Neural cell (in vitro differentiated cells): ENCODE results near the gene USP28. TPM values are rescaled to one million over a fixed set of nuclear protein-coding genes. Genes with fewer than 3 reads are reported as not detected.

Source experiments
- H2AFZ ChIP-seq: fragments of 200-600, 300-800 bp; sonication (generic), shearing (Covaris generic); 2 replicates; pipeline ENCODE4 v1.6.0; 2014; ENCODE audit warnings: low read depth, mild to moderate bottlenecking, antibody characterized with exemption, low read length, moderate library complexity
- H3F3A ChIP-seq: fragments of 200-600 bp; shearing (Covaris generic); 2 replicates; pipeline ENCODE4 v1.6.1; 2016; ENCODE audit warnings: mild to moderate bottlenecking, moderate library complexity, mixed read lengths, antibody characterized with exemption, low read length; ENCODE audit not compliant: insufficient read depth, poor library complexity, severe bottlenecking
- H3K27ac ChIP-seq: fragments of 200-600, 300-800 bp; sonication (generic), shearing (Covaris generic); 2 replicates; pipeline ENCODE4 v1.5.1; 2014; ENCODE audit warnings: mild to moderate bottlenecking, low read length, moderate library complexity
- H3K27me3 ChIP-seq: fragments of 300-800, 200-600 bp; sonication (generic), shearing (Covaris generic); 2 replicates; pipeline ENCODE4 v1.6.0; 2014; ENCODE audit warnings: mild to moderate bottlenecking, low read depth, low read length, moderate library complexity; ENCODE audit not compliant: insufficient read depth
- H3K36me3 ChIP-seq: fragments of 300-800, 200-600 bp; sonication (generic), shearing (Covaris generic); 2 replicates; pipeline ENCODE4 v1.5.1; 2014; ENCODE audit warnings: mild to moderate bottlenecking, antibody characterized with exemption, low read length, moderate library complexity; ENCODE audit not compliant: insufficient read depth
- H3K4me2 ChIP-seq: fragments of 300-800, 200-600 bp; sonication (generic), shearing (Covaris generic); 2 replicates; pipeline ENCODE4 v1.6.0; 2014; ENCODE audit warnings: mild to moderate bottlenecking, low read length
- H3K4me3 ChIP-seq: fragments of 300-800, 200-600 bp; sonication (generic), shearing (Covaris generic); 2 replicates; pipeline ENCODE4 v1.5.1; 2014; ENCODE audit warnings: mild to moderate bottlenecking, low read length, moderate library complexity
- H3K79me2 ChIP-seq: fragments of 200-600 bp; shearing (Covaris generic); replicated peaks from 2 replicates; pipeline ENCODE4 v1.6.0; 2014; ENCODE audit warnings: mild to moderate bottlenecking, low read length, moderate library complexity; ENCODE audit not compliant: insufficient read depth
- H3K9ac ChIP-seq: fragments of 300-800, 200-600 bp; sonication (generic), shearing (Covaris generic); 2 replicates; pipeline ENCODE4 v1.6.1; 2016; ENCODE audit warnings: mild to moderate bottlenecking, low read length, mixed read lengths
- H3K9me2 ChIP-seq: fragments of 200-600 bp; shearing (Covaris generic); 2 replicates; pipeline ENCODE4 v1.6.1; 2016; ENCODE audit warnings: mild to moderate bottlenecking, low read length, mixed read lengths; ENCODE audit not compliant: insufficient read depth
- H3K9me3 ChIP-seq: fragments of 200-600, 300-800 bp; sonication (generic), shearing (Covaris generic); 2 replicates; pipeline ENCODE4 v1.6.1; 2016; ENCODE audit warnings: mild to moderate bottlenecking, mixed run types, low read length, moderate library complexity, mixed read lengths
- H4K20me1 ChIP-seq: fragments of 200-600 bp; shearing (Covaris generic); 2 replicates; pipeline ENCODE4 v1.6.1; 2016; ENCODE audit warnings: mild to moderate bottlenecking, mixed run types; ENCODE audit not compliant: insufficient read depth
- EP300 ChIP-seq: fragments of 450-650 bp; conservative IDR thresholded peaks from 2 replicates; pipeline ENCODE4 v1.6.1; 2014; ENCODE audit warnings: antibody characterized with exemption, mild to moderate bottlenecking, moderate library complexity; ENCODE audit not compliant: poor library complexity, severe bottlenecking
- EZH2 ChIP-seq: fragments of 200-600, 300-800 bp; shearing (Covaris generic), sonication (generic); IDR thresholded peaks from 2 replicates; pipeline ENCODE4 v1.6.1; 2014; ENCODE audit warnings: antibody characterized with exemption, low read length, borderline replicate concordance, mild to moderate bottlenecking; ENCODE audit not compliant: insufficient read depth, poor library complexity, severe bottlenecking
- MXI1 ChIP-seq: fragments of 450-650 bp; conservative IDR thresholded peaks from 2 replicates; pipeline ENCODE4 v1.6.1; 2014; ENCODE audit warnings: antibody characterized with exemption, mild to moderate bottlenecking; ENCODE audit not compliant: poor library complexity, severe bottlenecking
- POLR2AphosphoS5 ChIP-seq: IDR thresholded peaks from 2 replicates; pipeline ENCODE4 v1.6.1; 2012
- RAD21 ChIP-seq: fragments of 450-650 bp; conservative IDR thresholded peaks from 2 replicates; pipeline ENCODE4 v1.6.1; 2014; ENCODE audit warnings: antibody characterized with exemption, mild to moderate bottlenecking, moderate library complexity
- SMC3 ChIP-seq: fragments of 450-650 bp; conservative IDR thresholded peaks from 2 replicates; pipeline ENCODE4 v1.6.1; 2014; ENCODE audit warnings: antibody characterized with exemption, mild to moderate bottlenecking, moderate library complexity; ENCODE audit not compliant: poor library complexity
- TAF1 ChIP-seq: IDR thresholded peaks from 2 replicates; pipeline ENCODE4 v1.6.1; 2012; ENCODE audit warnings: low read depth
- polyA plus RNA-seq: library from polyadenylated mRNA; depleted of rRNA; stranded (reverse); fragments of >200 nt; gene quantifications from 2 replicates; pipeline ENCODE4 v1.2.3, GENCODE V29; 2014
- TF ChIP-seq, protein P1 (sequence below): fragments of 450-650 bp; IDR thresholded peaks from 2 replicates; pipeline ENCODE4 v1.5.1; 2014; ENCODE audit warnings: antibody characterized with exemption, mild to moderate bottlenecking, moderate library complexity; ENCODE audit not compliant: poor library complexity, severe bottlenecking
- TF ChIP-seq, protein P2 (sequence below): IDR thresholded peaks from 2 replicates; pipeline ENCODE4 v1.6.1; 2012; ENCODE audit warnings: borderline replicate concordance

The USP28 gene
- polyA plus RNA-seq, 1 donor from 2014 or later: 16.0 TPM

DNA sequence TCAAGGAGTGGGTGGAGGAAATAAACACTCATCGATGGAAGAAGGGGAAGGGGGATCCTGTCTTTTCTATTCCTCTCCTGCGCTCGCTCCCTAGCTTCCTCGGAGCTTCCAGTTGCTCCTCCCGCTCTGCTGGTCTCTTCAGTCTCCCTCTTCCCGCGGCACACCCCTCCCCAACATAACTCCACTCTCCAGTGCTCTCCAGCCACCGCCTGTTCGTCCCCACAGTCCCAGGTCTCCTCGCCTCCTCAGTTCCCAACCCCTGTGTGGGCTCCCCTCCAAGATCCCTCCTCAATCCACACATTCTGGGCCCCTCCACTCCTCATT is 102.3 kb downstream of the USP28 start:
- H2AFZ ChIP-seq: peak overlapping the region; percentile 73
- H3K36me3 ChIP-seq: no peaks in the 10 kb centered on the region
- peak overlapping the region; percentile 60 for H3K4me2 ChIP-seq
- no peaks in the 10 kb centered on the region for H3K9me2 ChIP-seq
- peak overlapping the region; percentile 6 for H3K27ac ChIP-seq
- peak overlapping the region; percentile 71 for H3K9ac ChIP-seq
- H3F3A ChIP-seq: no peaks in the 10 kb centered on the region
- H3K9me3 ChIP-seq: no peaks in the 10 kb centered on the region
- H3K79me2 ChIP-seq: peaks cover 17% of the 10 kb centered on the region
- peak overlapping the region; percentile 69 for H3K4me3 ChIP-seq
- H3K27me3 ChIP-seq: no peaks in the 10 kb centered on the region
- H4K20me1 ChIP-seq: no peaks in the 10 kb centered on the region
- TF ChIP-seq RAD21 (no peak), EP300 (no peak), MXI1 (no peak), EZH2 (no peak), TAF1 (no peak), SMC3 (no peak), POLR2AphosphoS5 (no peak)
- TF ChIP-seq, protein P1, sequence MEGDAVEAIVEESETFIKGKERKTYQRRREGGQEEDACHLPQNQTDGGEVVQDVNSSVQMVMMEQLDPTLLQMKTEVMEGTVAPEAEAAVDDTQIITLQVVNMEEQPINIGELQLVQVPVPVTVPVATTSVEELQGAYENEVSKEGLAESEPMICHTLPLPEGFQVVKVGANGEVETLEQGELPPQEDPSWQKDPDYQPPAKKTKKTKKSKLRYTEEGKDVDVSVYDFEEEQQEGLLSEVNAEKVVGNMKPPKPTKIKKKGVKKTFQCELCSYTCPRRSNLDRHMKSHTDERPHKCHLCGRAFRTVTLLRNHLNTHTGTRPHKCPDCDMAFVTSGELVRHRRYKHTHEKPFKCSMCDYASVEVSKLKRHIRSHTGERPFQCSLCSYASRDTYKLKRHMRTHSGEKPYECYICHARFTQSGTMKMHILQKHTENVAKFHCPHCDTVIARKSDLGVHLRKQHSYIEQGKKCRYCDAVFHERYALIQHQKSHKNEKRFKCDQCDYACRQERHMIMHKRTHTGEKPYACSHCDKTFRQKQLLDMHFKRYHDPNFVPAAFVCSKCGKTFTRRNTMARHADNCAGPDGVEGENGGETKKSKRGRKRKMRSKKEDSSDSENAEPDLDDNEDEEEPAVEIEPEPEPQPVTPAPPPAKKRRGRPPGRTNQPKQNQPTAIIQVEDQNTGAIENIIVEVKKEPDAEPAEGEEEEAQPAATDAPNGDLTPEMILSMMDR: no peak
- TF ChIP-seq, protein P2, sequence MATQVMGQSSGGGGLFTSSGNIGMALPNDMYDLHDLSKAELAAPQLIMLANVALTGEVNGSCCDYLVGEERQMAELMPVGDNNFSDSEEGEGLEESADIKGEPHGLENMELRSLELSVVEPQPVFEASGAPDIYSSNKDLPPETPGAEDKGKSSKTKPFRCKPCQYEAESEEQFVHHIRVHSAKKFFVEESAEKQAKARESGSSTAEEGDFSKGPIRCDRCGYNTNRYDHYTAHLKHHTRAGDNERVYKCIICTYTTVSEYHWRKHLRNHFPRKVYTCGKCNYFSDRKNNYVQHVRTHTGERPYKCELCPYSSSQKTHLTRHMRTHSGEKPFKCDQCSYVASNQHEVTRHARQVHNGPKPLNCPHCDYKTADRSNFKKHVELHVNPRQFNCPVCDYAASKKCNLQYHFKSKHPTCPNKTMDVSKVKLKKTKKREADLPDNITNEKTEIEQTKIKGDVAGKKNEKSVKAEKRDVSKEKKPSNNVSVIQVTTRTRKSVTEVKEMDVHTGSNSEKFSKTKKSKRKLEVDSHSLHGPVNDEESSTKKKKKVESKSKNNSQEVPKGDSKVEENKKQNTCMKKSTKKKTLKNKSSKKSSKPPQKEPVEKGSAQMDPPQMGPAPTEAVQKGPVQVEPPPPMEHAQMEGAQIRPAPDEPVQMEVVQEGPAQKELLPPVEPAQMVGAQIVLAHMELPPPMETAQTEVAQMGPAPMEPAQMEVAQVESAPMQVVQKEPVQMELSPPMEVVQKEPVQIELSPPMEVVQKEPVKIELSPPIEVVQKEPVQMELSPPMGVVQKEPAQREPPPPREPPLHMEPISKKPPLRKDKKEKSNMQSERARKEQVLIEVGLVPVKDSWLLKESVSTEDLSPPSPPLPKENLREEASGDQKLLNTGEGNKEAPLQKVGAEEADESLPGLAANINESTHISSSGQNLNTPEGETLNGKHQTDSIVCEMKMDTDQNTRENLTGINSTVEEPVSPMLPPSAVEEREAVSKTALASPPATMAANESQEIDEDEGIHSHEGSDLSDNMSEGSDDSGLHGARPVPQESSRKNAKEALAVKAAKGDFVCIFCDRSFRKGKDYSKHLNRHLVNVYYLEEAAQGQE: no peak

DNA sequence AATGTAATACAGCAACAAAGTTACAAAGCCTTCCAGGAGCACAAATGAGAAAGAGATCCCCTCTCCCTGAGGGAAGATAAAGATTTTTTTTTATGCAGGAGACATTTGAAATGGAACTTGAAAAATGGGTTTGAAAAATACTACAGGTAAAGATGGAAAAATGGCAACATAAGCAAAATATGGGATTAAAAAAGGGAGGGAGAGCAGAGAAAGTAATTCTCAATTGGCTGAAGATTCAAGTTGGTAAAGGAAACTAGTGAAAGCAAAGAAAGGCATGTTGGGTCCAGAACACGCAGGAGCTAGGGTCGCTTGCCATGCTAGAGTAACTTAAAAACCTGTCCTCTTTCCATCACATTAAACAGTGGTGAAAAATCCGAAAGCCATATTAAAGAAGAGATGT is 103.4 kb downstream of the USP28 start:
- Histone ChIP-seq H3K9me3 (no peaks in the 10 kb centered on the region), H3K79me2 (peaks cover 17% of the 10 kb centered on the region), H4K20me1 (no peaks in the 10 kb centered on the region), H2AFZ (no peak overlapping the region), H3K9ac (no peak overlapping the region), H3K27me3 (no peaks in the 10 kb centered on the region), H3K4me2 (no peak overlapping the region), H3K36me3 (no peaks in the 10 kb centered on the region), H3K4me3 (peak overlapping the region; percentile 69), H3F3A (no peaks in the 10 kb centered on the region), H3K9me2 (no peaks in the 10 kb centered on the region), H3K27ac (no peak overlapping the region)
- TF ChIP-seq RAD21: no peak
- TF ChIP-seq TAF1: no peak
- no peak for TF ChIP-seq EP300
- TF ChIP-seq, protein P1: no peak
- TF ChIP-seq MXI1: no peak
- TF ChIP-seq EZH2: no peak
- no peak for TF ChIP-seq SMC3
- TF ChIP-seq POLR2AphosphoS5: no peak
